Aorta (tissue), 5 donors: ENCODE measurements around the gene MEGF8. TPM values are rescaled to one million over a fixed set of nuclear protein-coding genes. Genes with fewer than 3 reads are reported as not detected.

Source experiments
- ATAC-seq: fragments of 200-7000 bp; cut with Tn5 transposase; one replicate; pipeline ENCODE4 v1.9.1; 2022; ENCODE audit warnings: moderate library complexity; ENCODE audit not compliant: low FRiP score
- DNase-seq, 2 donors: peaks; one replicate each; pipeline ENCODE4 v3.0.0-alpha.2; 2020
- H3K27ac ChIP-seq, 2 donors: one replicate each; pipeline ENCODE4 v1.5.1; 2013; ENCODE audit warnings: low read length in 2 of 2, mild to moderate bottlenecking in 2 of 2, moderate library complexity in 2 of 2, control low read depth in 1 of 2, inconsistent platforms in 1 of 2, low read depth in 1 of 2
- H3K27me3 ChIP-seq, 2 donors: one replicate each; pipeline ENCODE4 v1.6.1; 2013; ENCODE audit warnings: control low read depth in 1 of 2, low read length in 1 of 2, mild to moderate bottlenecking in 1 of 2, moderate library complexity in 1 of 2; ENCODE audit not compliant: insufficient read depth in 2 of 2, control insufficient read depth in 1 of 2
- H3K36me3 ChIP-seq, 2 donors: one replicate each; pipeline ENCODE4 v1.6.1; 2013; ENCODE audit warnings: control low read depth in 1 of 2, low read length in 1 of 2, mild to moderate bottlenecking in 1 of 2; ENCODE audit not compliant: insufficient read depth in 2 of 2, control insufficient read depth in 1 of 2
- H3K4me1 ChIP-seq, 2 donors: one replicate each; pipeline ENCODE4 v1.6.1; 2013; ENCODE audit warnings: low read length in 2 of 2, control low read depth in 1 of 2, mild to moderate bottlenecking in 1 of 2, moderate library complexity in 1 of 2; ENCODE audit not compliant: insufficient read depth in 2 of 2, control insufficient read depth in 1 of 2
- H3K4me3 ChIP-seq, 2 donors: one replicate each; pipeline ENCODE4 v1.5.1; 2013; ENCODE audit warnings: low read length in 2 of 2, control low read depth in 1 of 2, mild to moderate bottlenecking in 1 of 2
- H3K9me3 ChIP-seq: one replicate; pipeline ENCODE4 v1.6.1; 2013; ENCODE audit warnings: mild to moderate bottlenecking, low read length; ENCODE audit not compliant: control insufficient read depth
- WGBS, 2 donors: extraction: QIAGEN DNeasy Blood & Tissue Kit; methylation state at CpG; one replicate each; pipeline ENCODE4 v1.1.7; 2013; 5-methylcytosine and 5-hydroxymethylcytosine counted together
- intact Hi-C, 2 donors: fragments of 100-400 bp; cut with DNase I; formaldehyde crosslinking; loops; one replicate each; pipeline versions ENCODE4 v1.14.2 to v1.15.0; 2022
- polyA plus RNA-seq, 2 donors: library from polyadenylated mRNA; stranded (reverse); fragments of 200-250 nt; gene quantifications; one replicate each; pipeline ENCODE4 v1.2.3, GENCODE V29; 2013
- total RNA-seq, 2 donors: library from RNA; stranded (reverse); fragmentation: NEBNext Ultra II Directional; extraction: Animal tissue kit (Norgen Biotek cat#: 25700); gene quantifications; one replicate each; pipeline ENCODE4 v1.2.1, GENCODE V29; 2021
- donor health status: healthy with polysubstance abuse.
- donor health status: Bipolar disorder and iron deficiency.
- donor health status: DM: no; HTN: no; CAD: no.
- donor health status: DM: no; HTN: no; CAD: no.
- donor health status: DM: yes; HTN: yes; CAD: no.

Gene MEGF8
- total and polyA plus RNA-seq, 4 donors: 5.9 to 26.4 (median 12.3) TPM

DNA sequence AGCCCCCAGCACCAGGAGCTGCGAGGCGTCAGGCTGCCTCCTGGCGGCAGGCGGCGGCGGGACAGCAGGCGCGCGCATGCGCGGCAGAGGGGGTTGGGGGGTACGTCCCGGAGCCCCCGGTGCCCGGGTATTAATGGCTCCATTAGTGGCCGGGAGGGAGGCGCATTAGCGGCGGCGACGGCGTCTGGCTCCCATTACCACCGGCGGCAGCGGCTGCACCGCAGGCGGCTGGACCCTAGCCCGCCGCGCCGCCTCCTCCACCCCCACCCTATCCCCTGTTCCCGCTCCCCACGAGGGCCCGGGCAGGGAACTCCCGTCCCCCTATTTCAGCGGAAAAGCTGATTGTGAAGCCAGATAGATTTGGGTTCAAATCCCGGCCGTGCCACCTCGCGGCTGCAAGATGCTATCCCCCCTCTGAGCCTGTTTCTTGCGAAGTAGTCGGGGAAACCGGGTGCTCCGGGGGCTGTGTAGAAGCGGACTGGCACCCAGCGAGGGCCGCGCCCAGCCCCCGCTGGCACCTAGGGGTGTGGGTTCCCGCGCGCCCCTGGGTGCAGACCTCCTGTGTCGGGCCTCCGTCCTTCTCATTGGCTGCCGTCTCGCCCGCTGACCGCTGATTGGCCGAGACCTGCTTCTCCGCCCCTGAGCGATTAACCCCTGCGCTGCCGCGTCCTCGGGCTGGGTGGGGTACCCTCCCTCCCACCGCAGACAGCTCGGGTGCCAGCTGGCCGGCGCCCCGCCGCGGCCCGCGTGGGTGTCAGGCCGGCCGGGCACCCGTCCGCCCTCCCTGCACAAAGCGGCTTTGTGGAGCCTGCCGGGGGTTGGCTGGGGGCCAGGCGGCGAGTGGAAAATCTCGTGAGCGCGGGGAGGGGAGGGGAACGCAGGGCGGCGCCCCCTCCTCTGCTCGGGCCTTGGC, 45.3 kb upstream of the MEGF8 start:
- DNase-seq (peak; percentile 97 to 99), ATAC-seq (peak; percentile 78)
- no peaks in the 10 kb centered on the region for H3K36me3 ChIP-seq
- WGBS, 2 donors: 0% methylated on average over 67 to 89 of the region's 89 CpGs
- H3K27me3 ChIP-seq: no peaks in the 10 kb centered on the region
- intact Hi-C loops: loop anchor here in 1 of 2 donors (2.0 kb wide), 1 partner anchor 33 kb away; no protein-coding TSS in a partner anchor
- H3K4me1 ChIP-seq: no peaks in the 10 kb centered on the region
- no peaks in the 10 kb centered on the region for H3K9me3 ChIP-seq
- peak overlapping the region; percentile 59 to 66 for H3K4me3 ChIP-seq
- H3K27ac ChIP-seq: peak overlapping the region; percentile 44 to 89

- peak; percentile 86 to 95 for DNase-seq
Measured at GRCh38 chr19:42280815-42281145, 44.7 kb upstream of the MEGF8 start.

DNA sequence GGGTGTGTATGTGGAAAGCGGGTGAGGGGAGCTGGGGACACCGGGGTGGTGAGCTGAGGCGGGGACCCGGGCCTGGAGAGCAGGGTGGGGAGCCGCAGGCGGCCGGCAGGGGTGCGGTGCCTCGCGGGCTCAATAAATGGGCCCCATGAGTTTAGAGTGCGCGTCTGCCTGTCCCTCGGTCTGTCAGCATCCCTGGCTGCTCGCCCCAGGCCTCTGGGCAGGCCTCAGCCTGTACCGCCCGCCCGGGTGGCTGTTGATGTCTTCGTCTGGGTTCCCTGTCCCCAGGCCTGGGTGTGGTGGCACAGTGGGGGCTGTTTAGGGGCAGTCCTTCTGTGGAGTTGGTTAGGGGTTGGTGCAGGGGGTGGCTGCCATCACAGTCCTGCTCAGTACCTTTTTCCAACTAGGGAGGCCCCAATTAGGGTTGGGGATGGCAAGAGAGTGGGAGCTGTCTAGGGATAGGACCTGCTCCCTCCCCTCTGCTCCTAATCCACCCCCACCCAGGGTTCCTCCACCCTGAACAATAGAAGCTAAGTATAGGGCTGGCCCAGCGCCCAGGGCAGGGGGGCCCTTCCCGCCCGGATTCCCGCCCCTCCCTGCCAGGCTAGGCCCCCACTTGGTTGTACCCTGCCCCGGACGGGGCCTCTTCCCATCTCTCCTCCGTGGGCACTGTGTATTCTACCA, 44.1 kb upstream of the MEGF8 start:
- ATAC-seq: peak; percentile 30
- Histone ChIP-seq H3K9me3 (no peaks in the 10 kb centered on the region), H3K4me1 (peaks cover 0 to 3% of the 10 kb centered on the region in 2 donors), H3K4me3 (no peak overlapping the region), H3K27me3 (no peaks in the 10 kb centered on the region), H3K36me3 (no peaks in the 10 kb centered on the region), H3K27ac (peak overlapping the region; percentile 49 to 76)
- intact Hi-C loops: no loop called here
- peak; percentile 82 to 90 for DNase-seq
- WGBS, 2 donors: 2% methylated on average over 20 to 25 of the region's 25 CpGs

More at GRCh38 chr19:42280815-42281145, 44.7 kb upstream of the MEGF8 start:
- intact Hi-C loops: no loop called here
- Histone ChIP-seq H3K4me1 (peaks cover 0 to 3% of the 10 kb centered on the region in 2 donors), H3K4me3 (peak overlapping the region in 1 of 2 donors; percentile 59), H3K36me3 (no peaks in the 10 kb centered on the region), H3K9me3 (no peaks in the 10 kb centered on the region), H3K27me3 (no peaks in the 10 kb centered on the region), H3K27ac (peak overlapping the region; percentile 49 to 89)
- WGBS, 2 donors: 0% methylated on average over 19 to 20 of the region's 20 CpGs
- ATAC-seq: peak; percentile 61

- Histone ChIP-seq H3K27ac (peak overlapping the region; percentile 14 to 76), H3K4me1 (peaks cover 0 to 3% of the 10 kb centered on the region in 2 donors), H3K36me3 (no peaks in the 10 kb centered on the region), H3K4me3 (no peak overlapping the region), H3K27me3 (no peaks in the 10 kb centered on the region), H3K9me3 (no peaks in the 10 kb centered on the region)
- WGBS, 2 donors: 21% methylated on average over 7 of the region's 7 CpGs
- intact Hi-C loops: loop anchor here in 1 of 2 donors (2.0 kb wide), 1 partner anchor 27 kb away; the partner anchor contains the start of gene ERF
- ATAC-seq (no peak), DNase-seq (no peak)
Measured at GRCh38 chr19:42281827-42282762, 43.3 kb upstream of the MEGF8 start.

GRCh38 chr19:42282819-42283187, 42.6 kb upstream of the MEGF8 start:
- no peak for ATAC-seq
- H3K27ac ChIP-seq: peak overlapping the region in 1 of 2 donors; percentile 68
- H3K36me3 ChIP-seq: peaks cover 0 to 2% of the 10 kb centered on the region in 2 donors
- no peaks in the 10 kb centered on the region for H3K9me3 ChIP-seq
- intact Hi-C loops: loop anchor here in 1 of 2 donors (2.0 kb wide), 1 partner anchor 28 kb away; the partner anchor contains the start of gene ERF
- peaks cover 0 to 3% of the 10 kb centered on the region in 2 donors for H3K4me1 ChIP-seq
- H3K4me3 ChIP-seq: no peak overlapping the region
- WGBS, 2 donors: 35 to 43% methylated on average over 4 of the region's 4 CpGs
- no peak for DNase-seq
- no peaks in the 10 kb centered on the region for H3K27me3 ChIP-seq

- no peaks in the 10 kb centered on the region for H3K27me3 ChIP-seq
- 2 to 3% methylated on average over 35 to 73 of the region's 74 CpGs for WGBS, 2 donors
- no peaks in the 10 kb centered on the region for H3K9me3 ChIP-seq
- ATAC-seq (peak; percentile 74), DNase-seq (peak; percentile 97 to 98)
- H3K27ac ChIP-seq: peak overlapping the region; percentile 28 to 68
- intact Hi-C loops: loop anchor here in 1 of 2 donors (2.0 kb wide), 1 partner anchor 29 kb away; the partner anchor contains the start of gene ERF
- peak overlapping the region; percentile 34 to 72 for H3K4me3 ChIP-seq
- peaks cover 0 to 3% of the 10 kb centered on the region in 2 donors for H3K36me3 ChIP-seq
- H3K4me1 ChIP-seq: peaks cover 0 to 3% of the 10 kb centered on the region in 2 donors
Measured at GRCh38 chr19:42283188-42284065, 42.0 kb upstream of the MEGF8 start.

- intact Hi-C loops: no loop called here
- DNase-seq: peak; percentile 90 to 92
Measured at GRCh38 chr19:42284066-42284501, 41.4 kb upstream of the MEGF8 start.

More at GRCh38 chr19:42284066-42284501, 41.4 kb upstream of the MEGF8 start:
- Histone ChIP-seq H3K9me3 (no peaks in the 10 kb centered on the region), H3K4me3 (peak overlapping the region; percentile 24 to 72), H3K27ac (peak overlapping the region; percentile 28 to 46), H3K36me3 (peaks cover 0 to 3% of the 10 kb centered on the region in 2 donors), H3K27me3 (no peaks in the 10 kb centered on the region), H3K4me1 (peaks cover 0 to 3% of the 10 kb centered on the region in 2 donors)
- no peak for ATAC-seq
- 1% methylated on average over 26 to 76 of the region's 76 CpGs for WGBS, 2 donors
